ENCODE results near the gene STK32A. TPM values are rescaled to one million over a fixed set of nuclear protein-coding genes. Genes with fewer than 3 reads are reported as not detected.

Gene STK32A
- total RNA-seq, 1 donor from 2014 or later: 0.28 TPM

- no peak overlapping the region for H3K27ac Mint-ChIP-seq (ENCODE audit: unreplicated experiment)
- H3K4me1 Mint-ChIP-seq: no peaks in the 10 kb centered on the region
- H3K27me3 Mint-ChIP-seq (ENCODE audit: low read depth): no peaks in the 10 kb centered on the region
- no peak overlapping the region for H3K4me3 Mint-ChIP-seq
- H3K36me3 Mint-ChIP-seq (ENCODE audit: low read depth): no peaks in the 10 kb centered on the region
- no peak for TF ChIP-seq CTCF (conservative IDR thresholded peaks at IDR 0.05)
- DNase-seq (ENCODE audit: low read depth, low spot score): no peak
- peaks cover 2% of the 10 kb centered on the region for H3K9me3 Mint-ChIP-seq
Measured at GRCh38 chr5:147309621-147310020, 74.8 kb downstream of the STK32A start.

- Mint-ChIP-seq H3K36me3 (ENCODE audit: low read depth) (no peaks in the 10 kb centered on the region), H3K27me3 (ENCODE audit: low read depth) (no peaks in the 10 kb centered on the region)
- no peak for DNase-seq (ENCODE audit: low read depth, low spot score)
Measured at GRCh38 chr5:147310059-147310704, 75.4 kb downstream of the STK32A start.

GRCh38 chr5:147317978-147318684 is 83.3 kb downstream of the STK32A start:
- no peaks in the 10 kb centered on the region for H3K27me3 Mint-ChIP-seq (ENCODE audit: low read depth)
- no peaks in the 10 kb centered on the region for H3K9me3 Mint-ChIP-seq
- no peak overlapping the region for H3K4me3 Mint-ChIP-seq
- DNase-seq (ENCODE audit: low read depth, low spot score): no peak
- TF ChIP-seq CTCF (conservative IDR thresholded peaks at IDR 0.05): no peak
- H3K4me1 Mint-ChIP-seq: no peaks in the 10 kb centered on the region
- H3K27ac Mint-ChIP-seq (ENCODE audit: unreplicated experiment): no peak overlapping the region
- no peaks in the 10 kb centered on the region for H3K36me3 Mint-ChIP-seq (ENCODE audit: low read depth)

More at GRCh38 chr5:147310059-147310704, 75.4 kb downstream of the STK32A start:
- no peak overlapping the region for H3K27ac Mint-ChIP-seq (ENCODE audit: unreplicated experiment)
- no peaks in the 10 kb centered on the region for H3K4me1 Mint-ChIP-seq
- H3K4me3 Mint-ChIP-seq: no peak overlapping the region
- no peak for TF ChIP-seq CTCF (conservative IDR thresholded peaks at IDR 0.05)
- H3K9me3 Mint-ChIP-seq: peaks cover 2% of the 10 kb centered on the region

GRCh38 chr5:147321569-147321968 is 86.7 kb downstream of the STK32A start:
- no peak for DNase-seq (ENCODE audit: low read depth, low spot score)
- TF ChIP-seq CTCF (conservative IDR thresholded peaks at IDR 0.05): no peak
- Mint-ChIP-seq H3K4me1 (no peaks in the 10 kb centered on the region), H3K4me3 (no peak overlapping the region), H3K36me3 (ENCODE audit: low read depth) (no peaks in the 10 kb centered on the region), H3K27ac (ENCODE audit: unreplicated experiment) (no peak overlapping the region), H3K9me3 (no peaks in the 10 kb centered on the region), H3K27me3 (ENCODE audit: low read depth) (no peaks in the 10 kb centered on the region)

- H3K4me3 Mint-ChIP-seq: no peak overlapping the region
- DNase-seq (ENCODE audit: low read depth, low spot score): no peak
Measured at GRCh38 chr5:147327421-147327820, 92.6 kb downstream of the STK32A start.

More at GRCh38 chr5:147327421-147327820, 92.6 kb downstream of the STK32A start:
- Mint-ChIP-seq H3K27me3 (ENCODE audit: low read depth) (no peaks in the 10 kb centered on the region), H3K36me3 (ENCODE audit: low read depth) (no peaks in the 10 kb centered on the region), H3K4me1 (peaks cover 11% of the 10 kb centered on the region), H3K9me3 (peaks cover 4% of the 10 kb centered on the region), H3K27ac (ENCODE audit: unreplicated experiment) (no peak overlapping the region)
- TF ChIP-seq CTCF (conservative IDR thresholded peaks at IDR 0.05): no peak
